Retina (tissue), 1 donor: ENCODE data around the gene TTN.

Source experiments
- DNase-seq: peaks from one replicate; pipeline ENCODE4 v3.0.0-alpha.2; 2016

TTN gene

DNA sequence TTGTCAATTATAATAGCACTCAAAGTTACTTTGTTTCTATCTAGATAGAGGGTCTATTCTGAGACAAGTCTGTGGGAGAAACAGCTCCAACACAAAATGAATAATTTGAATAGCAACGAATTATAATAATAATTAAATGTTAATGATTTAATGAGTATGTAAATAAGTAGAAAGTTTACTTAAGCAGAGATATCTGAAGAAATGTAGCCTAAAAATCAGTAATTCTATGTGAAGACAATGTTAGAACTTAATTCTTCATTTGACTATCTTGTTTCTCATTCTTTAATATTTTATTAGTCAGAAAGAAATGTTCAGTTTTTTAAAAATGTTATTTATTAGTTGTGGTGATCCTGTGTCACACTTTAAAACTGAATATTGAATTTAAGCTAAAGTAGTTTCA lies 165.7 kb downstream of the TTN start:
- DNase-seq = no peak

DNA sequence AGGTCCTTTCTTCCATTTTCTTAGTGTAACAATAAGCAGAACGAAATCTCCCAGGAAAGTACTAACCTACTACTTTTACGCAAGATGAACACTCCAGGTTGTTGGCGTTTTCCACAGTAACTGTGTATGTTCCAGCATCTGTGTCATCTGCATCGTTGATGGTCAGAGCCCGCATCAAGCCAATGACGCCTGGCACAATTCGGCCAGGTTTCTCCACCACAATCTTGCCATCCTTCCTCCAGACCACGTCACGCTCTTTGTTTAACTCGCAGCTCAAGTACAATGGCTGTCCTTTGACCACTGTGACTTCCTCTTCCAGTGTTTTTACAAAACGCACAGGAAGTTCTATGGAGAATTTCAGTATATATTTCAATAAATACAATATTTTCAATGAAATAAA lies 171.3 kb downstream of the TTN start:
- no peak for DNase-seq

DNA sequence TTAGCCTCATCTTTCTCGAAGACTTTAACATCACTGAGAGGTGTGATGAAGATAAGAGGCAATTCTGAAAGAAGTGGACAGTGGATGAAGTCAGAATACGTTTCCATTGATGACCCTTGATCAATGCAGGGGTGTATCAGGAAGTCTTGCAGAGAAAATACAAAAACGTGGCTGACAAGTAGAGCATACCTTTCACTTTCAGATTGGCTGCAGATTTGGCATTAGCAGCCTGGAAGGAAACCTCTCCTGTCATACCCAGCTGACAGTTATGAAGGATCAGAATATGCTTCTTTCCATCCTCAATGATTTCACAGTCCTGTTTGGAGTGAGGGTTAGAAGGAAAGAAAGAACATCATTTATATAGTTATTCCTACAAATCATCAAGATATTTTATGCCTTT lies 174.5 kb downstream of the TTN start:
- no peak for DNase-seq

DNA sequence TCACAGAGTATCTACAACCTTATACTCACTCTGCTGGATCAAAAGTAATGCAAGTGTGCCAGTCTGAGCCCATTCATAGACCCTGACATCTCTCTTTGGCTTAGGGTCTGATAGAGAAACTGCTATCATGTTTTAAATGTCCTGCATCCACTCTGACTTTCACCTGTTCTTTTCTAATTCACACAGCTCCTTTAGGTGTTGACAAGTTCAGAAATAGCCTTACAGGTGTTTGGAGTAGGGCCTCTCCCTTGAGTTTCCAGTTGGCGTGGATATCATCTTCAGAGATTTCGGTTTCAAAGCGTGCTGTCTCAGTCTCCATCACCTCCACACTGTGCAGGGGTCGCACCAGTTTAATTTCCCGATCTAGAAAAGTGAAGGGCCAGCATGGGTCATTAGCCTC lies 176.6 kb downstream of the TTN start:
- DNase-seq = no peak

DNA sequence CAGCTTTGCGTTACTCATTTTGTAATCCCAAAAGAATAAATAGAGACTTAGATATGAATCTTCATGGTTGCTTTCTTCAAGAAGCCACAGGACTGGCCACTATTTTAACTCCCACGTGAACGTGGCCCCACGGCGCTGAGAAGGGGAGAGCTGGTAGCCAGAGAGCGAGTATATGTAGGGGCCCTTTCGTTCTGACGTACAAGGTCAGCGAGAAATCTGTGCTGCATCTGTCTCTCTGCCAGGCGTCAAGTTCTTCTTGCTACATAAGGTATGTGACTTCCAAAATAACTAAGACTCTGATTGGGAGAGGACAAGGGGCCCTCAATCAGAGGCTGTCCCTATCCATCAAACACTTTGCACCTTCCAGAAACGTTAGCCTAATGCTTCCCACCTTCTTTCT lies 177.8 kb downstream of the TTN start:
- DNase-seq = no peak

DNA sequence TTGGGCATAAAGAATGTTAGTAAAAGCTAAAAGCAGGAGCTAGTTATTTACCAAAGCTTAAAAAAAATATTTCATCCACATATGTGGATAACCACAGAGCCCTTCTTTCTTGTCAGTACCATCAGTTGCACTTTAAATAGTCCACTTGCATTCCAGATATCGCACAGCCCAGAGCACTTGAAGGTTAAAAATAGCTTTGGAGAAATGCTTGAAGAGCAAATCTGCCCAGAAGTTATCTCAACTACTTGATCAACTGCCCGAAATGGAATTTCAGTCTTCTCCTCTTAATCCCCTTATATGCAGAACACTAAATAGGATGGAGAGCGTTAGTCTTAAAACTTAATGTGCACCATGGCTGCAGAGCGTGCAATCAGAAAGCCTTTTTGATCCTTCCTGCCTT lies 178.6 kb downstream of the TTN start:
- DNase-seq = no peak

DNA sequence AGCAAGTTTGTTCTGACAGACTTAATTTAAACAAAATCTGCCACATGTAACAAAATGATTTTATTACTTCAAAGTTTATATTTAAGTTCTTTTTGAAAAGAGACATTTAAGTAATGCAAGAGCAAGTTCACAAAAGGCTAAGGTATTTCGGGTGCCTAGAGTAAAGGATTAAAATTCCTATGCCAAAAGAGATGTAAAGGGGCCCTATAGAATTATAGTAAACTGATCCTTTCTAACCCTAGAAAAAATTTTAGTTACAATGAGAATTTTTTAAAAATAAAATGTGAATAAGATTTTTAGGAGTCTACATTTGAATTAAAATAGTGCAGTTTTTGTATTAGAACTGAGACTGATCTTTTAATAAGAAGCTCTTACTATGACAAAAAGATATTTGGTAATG lies 179.8 kb downstream of the TTN start:
- DNase-seq = no peak

DNA sequence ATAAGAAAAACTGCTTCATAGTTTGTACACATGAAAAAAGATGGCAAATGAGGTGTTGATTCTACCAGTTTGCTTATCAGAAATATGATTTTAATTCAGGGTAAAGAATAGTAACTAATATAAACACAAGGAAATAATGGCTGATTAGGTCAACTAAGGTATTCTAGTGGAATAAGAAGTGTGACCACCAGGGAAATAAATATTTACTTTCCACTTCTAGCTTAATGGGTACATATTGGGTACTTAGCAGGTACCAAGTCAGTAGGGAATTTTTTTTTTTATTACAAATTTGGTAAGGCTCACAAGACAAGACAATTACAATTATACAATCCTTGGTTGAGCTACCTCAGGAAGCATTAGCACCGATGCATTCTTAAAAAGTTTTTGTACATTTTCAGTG lies 191.3 kb downstream of the TTN start:
- DNase-seq = no peak

DNA sequence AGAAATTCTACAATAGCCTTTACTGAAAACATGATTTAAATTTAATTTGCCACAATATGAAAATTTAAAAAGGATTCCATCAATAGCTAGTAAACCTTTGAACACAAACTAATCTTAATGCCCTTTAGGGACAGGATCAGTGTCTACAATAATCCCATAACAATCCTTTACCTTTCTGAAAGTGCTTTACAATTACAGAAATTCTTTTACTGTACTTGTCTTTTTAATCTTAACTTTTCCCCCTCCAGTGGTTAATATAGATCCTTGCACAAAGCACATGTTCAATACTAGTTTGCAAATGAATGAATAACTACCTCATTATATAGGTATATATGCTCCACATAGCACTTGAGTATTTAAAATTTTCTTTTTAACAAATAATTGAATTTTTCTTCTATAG lies 204.3 kb downstream of the TTN start:
- no peak for DNase-seq

DNA sequence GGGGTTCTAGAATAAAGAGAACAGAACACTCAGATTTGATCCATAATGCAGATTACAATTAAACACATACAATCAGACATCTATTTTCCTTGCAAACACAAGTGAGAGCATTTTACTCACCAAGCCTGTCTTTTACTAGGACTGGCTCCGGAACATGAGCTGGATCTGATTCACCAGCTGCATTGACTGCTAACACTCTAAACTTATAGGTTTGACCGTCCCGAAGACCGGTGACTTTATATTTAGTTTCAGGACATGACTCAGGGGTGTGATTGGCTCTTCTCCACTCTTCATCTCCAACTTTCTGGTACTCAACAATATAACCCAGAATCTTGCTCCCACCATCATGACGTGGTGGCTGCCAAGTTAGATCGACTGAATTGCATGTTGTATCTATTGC lies 214.6 kb downstream of the TTN start:
- no peak for DNase-seq

DNA sequence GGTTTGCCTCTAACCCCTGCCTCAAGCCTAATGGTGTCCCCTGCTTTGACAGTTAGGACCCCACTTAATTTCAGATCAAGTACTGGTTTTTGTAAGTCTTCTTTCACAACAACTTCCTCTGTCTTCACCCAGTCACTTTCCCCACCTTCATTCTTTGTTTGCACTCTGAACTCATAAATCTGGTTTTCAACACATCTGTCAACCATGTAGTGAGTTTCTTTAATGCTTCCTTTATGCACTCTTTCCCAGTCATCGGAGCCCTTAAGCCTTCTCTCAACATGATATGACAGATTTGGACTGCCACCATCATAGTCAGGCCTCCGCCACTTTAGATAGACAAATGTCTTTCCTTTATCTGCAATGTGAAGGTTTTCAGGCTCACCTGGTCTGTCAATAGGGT lies 217.9 kb downstream of the TTN start:
- DNase-seq = no peak

DNA sequence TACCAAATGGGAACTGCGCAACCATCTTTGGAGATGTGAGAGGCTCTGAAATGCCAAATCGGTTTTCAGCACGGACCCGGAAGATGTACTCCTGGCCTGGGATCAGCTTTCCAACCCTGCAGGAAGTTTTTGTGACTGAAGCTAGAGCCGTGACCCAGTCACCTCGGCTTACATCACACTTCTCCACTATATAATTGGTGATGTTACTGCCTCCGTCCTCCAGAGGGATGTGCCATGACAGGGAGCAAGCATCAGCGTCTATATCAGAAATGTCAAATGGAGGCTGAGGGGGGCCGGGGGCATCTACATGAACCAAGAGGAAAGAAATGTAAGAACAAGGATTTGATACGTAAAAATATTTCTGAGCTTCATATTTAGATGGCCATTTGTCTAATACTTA lies 222.6 kb downstream of the TTN start:
- DNase-seq = no peak

DNA sequence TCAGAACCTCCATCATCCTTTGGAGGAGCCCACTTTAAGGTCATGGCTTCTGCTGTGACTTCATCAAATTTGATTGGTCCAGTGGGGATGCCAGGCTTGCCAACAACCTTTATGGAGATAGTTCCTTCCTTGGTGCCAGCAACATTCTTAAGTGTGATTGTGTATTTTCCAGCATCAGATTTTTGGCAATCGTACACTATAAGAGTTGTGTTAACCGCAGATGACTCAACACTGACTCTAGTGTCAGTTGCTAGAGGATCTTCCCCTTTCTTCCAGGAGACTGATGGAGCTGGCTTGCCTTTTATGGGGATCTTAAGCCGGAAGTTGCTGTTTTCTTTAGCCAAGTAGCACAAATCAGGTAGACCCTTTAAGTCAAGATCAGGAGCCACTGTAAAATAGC lies 228.2 kb downstream of the TTN start:
- DNase-seq = no peak

DNA sequence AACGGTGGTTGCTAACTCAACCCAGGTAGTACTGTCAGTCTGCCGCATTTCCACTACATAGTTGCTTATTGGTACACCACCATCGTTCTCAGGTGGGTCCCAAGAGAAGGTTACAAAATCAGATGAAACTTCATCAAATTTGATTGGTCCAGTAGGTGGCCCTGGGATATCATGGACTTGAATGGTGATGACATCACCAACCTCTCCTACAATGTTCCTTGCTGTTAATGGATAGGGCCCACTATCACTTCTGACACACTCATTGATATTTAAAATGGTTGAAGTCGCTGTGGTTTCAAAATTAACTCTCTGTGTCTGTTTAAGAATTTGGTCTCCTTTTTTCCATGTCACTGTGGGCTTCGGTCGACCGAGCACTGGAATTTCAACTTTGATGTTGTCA lies 232.4 kb downstream of the TTN start:
- no peak for DNase-seq

DNA sequence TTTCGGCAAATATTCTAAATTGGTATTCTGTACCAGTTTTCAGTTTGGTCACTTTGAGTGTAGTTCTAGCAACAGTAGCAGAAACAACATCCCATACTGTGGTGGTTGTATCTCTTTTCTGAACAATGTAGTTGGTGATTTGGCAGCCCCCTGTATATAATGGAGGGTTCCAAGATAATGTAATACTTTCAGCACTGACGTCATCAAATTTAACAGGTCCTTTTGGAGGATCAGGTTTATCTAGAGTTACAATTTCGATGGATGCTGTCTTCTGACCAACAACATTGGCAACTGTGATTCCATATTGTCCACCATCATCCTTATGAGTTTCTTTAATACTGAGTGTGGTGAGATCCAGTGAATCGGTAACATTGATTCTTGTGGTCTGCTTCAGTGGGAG lies 239.0 kb downstream of the TTN start:
- DNase-seq = no peak

DNA sequence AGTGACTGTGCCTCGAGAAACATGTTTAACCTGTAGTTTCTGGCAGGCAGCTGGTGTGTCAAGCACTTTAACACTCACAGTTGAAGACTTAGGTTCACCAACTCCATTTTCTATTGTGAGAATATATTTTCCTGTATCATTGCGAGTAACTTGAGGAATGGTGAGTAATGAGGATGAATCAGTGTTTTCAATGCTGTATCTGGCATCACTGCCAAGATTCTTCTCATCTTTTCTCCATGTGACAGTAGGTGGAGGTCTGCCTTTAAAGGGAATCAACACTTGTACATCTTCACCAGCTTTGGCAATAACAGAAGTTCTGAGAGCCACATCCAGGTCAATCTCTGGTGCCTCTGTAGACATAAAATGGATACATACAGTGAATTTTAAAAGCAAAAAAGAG lies 254.2 kb downstream of the TTN start:
- no peak for DNase-seq

DNA sequence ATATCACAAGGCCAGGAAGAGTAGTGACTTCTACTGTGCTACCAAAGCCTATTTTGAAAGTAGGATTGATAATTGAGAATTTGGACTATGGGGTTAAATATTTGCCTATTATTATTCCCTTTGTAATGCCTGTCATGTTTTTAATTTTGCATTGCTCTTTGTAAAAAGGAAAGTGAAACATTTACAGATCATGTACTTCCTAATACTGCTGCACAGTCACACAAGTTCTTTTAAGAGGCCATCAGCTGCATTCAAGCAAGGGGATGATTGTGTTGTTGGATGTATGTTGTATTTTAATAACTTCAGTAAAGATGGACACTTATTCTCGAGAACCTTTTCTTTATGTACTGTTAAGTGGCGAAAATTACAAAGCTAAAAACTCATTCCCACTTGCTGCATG lies 256.9 kb downstream of the TTN start:
- no peak for DNase-seq

DNA sequence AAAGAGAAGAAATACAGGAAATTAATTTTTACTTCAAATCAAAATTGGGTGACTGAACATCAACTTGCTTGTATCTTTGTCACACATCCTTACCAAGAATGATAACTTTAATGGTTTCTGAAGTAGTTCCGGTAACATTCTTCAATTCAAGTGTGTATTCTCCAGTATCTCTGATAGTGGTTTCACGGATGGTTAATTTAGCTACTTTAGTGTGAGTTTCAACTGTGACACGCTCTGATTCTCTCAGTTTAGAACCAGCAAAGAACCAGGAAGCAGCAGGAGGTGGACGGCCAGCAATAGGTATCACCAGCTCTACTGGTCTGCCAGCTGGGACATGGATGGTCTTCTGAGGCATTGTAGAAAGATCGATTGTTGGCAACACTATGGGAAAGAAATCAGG lies 264.7 kb downstream of the TTN start:
- DNase-seq = no peak

DNA sequence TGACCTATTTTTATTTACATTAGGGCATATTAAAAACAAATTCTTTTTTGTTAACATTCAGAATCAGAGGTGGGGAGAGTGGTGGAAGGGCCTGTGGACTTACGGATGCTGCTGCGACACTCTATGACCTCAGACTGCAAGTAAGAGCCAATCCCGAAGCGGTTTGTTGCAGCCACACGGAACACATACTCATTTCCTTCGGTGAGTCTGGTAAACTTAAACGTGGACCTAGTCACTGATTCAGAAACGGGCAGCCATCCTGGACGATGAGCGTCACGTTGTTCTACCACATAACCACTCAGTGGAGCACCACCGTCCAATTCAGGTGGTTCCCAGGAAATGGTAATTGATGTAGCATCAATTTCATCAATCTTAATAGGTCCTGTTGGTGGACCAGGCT lies 265.1 kb downstream of the TTN start:
- no peak for DNase-seq

DNA sequence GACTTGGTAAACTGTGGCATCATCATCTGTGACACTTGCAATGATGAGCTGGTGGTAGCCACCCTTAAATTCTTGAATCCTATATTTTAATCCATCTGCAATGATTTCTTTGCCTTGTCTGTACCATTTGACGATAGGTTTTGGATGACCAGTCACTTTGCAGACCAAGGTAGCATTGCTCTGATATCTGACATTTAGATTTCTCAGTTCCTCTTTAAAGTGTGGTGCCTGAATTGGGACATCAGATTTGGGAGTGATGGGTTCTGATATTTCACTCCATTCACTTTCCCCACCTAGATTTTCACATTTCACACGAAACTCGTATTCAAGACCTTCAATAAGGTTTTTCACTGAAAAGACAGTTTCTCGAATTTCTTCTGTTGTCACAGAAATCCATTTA lies 271.2 kb downstream of the TTN start:
- no peak for DNase-seq

DNA sequence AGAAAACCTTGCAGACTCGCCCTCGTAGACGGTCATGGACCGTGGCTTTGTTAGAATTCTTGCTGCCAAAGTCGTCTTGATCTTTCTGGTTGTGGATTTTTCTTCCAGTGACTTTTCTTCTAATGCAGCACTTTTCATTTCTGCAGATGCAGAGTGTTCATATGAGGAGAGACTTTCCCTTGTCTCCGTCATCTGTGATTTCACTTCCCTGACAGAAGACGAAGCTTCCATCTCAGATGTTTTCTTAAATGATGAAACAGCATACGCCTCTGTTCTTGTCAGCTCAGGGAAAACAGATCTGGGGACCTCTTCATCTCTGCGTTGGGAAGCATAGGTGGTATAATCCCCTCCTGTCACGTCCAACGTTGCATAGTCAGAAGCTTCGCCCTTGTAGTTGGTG lies 276.1 kb downstream of the TTN start:
- DNase-seq = no peak

DNA sequence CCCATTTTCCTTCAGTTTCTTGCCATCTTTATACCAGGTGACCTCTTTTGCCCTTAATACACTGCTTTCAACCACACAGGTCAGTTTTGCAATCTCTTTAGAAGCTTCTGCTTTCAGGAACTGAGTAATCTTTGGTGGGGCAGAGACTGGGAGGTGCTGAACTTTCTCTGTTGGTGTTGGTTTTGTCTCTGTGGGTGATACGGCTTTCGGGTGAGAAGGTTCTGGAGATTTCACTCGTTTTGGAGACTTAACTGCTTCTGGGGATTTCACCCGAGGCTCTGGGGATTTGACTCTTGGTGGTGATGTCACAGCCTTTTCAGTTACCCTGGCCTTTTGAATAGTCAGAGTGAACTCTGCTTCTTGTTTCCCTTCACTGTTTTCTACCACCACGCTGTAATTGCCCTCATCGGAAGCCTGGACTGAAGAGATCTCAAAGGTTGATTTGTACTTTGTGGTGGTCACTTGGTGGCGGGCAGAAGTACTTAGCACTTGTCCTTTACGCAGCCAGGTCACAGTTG lies 276.5 kb downstream of the TTN start:
- no peak for DNase-seq

DNA sequence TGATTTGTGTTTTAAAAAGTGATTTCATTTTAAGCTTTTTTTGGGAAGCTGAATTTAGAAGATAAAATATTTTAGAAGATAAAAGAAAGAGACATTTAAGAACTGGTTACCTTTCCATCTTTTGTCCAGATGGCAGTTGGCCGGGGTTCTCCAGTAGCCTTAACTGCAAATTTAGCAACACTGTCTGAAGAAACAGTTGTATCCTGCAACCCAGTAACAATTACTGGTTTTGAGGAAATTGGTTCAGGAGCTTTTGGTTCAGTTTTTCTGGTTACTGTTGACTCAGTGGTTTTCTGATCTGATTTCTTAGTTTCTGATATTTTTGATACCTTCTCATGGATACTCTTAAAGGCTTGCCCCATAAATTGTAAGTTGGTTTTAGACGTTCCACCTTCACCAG lies 277.1 kb downstream of the TTN start:
- DNase-seq = no peak

DNA sequence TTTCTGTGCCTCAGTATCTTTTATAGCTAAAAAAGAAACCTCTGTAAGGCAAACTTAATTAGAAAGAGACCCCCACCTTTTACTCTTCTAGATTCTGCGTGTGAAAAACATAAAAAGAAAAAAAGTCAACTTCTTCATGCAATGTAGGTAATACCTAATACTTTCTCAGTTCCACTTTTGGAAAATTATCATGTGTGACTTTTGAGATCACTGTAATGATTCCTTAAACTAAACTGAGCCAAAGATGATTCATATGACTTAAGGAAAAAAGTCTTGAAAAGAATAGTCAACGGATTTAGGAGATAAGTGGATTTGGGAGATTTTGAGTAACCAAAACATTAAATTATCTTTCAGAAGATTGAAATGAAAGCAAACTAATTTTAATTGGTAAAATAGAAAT lies 278.0 kb downstream of the TTN start:
- DNase-seq = no peak

DNA sequence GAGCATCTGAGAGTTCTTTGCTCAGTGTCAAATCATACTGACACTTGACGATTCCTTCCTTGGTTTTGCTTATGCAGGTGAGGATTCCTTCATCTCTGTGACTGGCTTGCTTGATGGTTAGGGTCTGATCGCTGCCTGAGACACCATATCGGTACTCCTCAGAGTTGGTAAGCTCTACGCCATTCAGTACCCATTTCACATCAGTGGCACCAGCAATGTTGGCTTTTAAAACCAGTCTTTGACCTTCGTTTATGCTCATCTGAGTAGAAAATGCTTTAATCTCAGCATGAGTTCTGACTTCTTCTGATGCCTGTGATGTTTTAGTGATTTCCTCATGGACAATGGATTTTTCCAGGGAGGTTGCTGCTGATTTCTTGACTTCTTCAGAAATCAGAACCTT lies 278.6 kb downstream of the TTN start:
- no peak for DNase-seq

DNA sequence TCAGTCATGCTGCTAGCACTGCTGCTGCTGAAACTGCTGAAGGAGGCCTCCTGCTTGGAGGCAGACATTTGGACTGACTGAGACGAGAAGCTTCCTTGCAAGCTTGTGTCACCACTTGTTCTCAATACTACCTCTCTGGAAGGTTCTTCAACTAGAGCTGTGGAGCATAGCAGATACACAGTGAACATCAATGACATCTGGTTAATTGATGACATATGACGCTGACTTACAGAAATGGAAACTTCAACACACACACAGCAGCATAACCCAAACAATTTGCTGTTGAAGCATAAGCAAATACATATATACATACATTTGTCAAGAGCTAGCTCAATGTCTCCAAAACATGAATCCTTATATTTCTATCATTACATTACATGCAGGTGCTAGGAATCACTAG lies 279.6 kb downstream of the TTN start:
- DNase-seq = no peak
